GM12878 (cell line): ENCODE data around the gene HAPSTR1. TPM values are rescaled to one million over a fixed set of nuclear protein-coding genes. Genes with fewer than 3 reads are reported as not detected.

Source experiments
- ATAC-seq: fragments of 200-7000 bp; cut with Tn5 transposase; 3 replicates; pipeline ENCODE4 v1.9.1; 2020; ENCODE audit warnings: mild to moderate bottlenecking, moderate library complexity
- BruUV-seq: library from RNA; stranded (reverse); fragments of 400-500 nt; replicated peaks from 2 replicates; lab custom pipeline; 2021; lab: Mats Ljungman, UMichigan
- CTCF ChIA-PET: fragments of 300-600 bp; sonication (Branson Sonifier 250); formaldehyde crosslinking; extraction: SDS; loops from one replicate; lab custom pipeline; 2021; ENCODE audit warnings: inconsistent platforms; lab: Yijun Ruan, JAX
- POLR2A ChIA-PET: fragments of 350-600 bp; formaldehyde crosslinking; extraction: SDS; loops from one replicate; lab custom pipeline; 2021; ENCODE audit warnings: inconsistent platforms; lab: Charles Lee
- RAD21 ChIA-PET: fragments of 300-600 bp; sonication (Branson Sonifier 250); formaldehyde crosslinking; loops from one replicate; lab custom pipeline; 2023; ENCODE audit warnings: antibody characterized with exemption; ENCODE audit not compliant: unreplicated experiment; lab: Charles Lee
- SMC1A ChIA-PET: fragments of 300-600 bp; sonication (Branson Sonifier 250); formaldehyde crosslinking; loops from one replicate; lab custom pipeline; 2023; ENCODE audit not compliant: unreplicated experiment, uncharacterized antibody; lab: Charles Lee
- DNase-seq: peaks from one replicate; pipeline ENCODE4 v3.0.0-alpha.2; 2011; ENCODE audit warnings: low read depth, low spot score
- FAIRE-seq: peaks from 3 replicates; lab custom pipeline; 2011; peaks lifted over from hg19 to GRCh38; lab: Jason Lieb, UNC
- H2AFZ ChIP-seq: 2 replicates; pipeline ENCODE4 v1.6.0; 2011; ENCODE audit warnings: low read depth, low read length, control low read depth; ENCODE audit not compliant: control insufficient read depth
- H3K27ac ChIP-seq: 2 replicates; pipeline ENCODE4 v1.5.1; 2011; ENCODE audit warnings: control low read depth; ENCODE audit not compliant: control insufficient read depth, insufficient read depth
- H3K27me3 ChIP-seq, 2 experiments: replicated peaks in 1 of 2; 2 replicates each; pipeline versions ENCODE4 v1.6.0 to v1.6.1; 2011; ENCODE audit warnings: low read length in 1 of 2; ENCODE audit not compliant: control insufficient read depth in 2 of 2, insufficient read depth in 2 of 2
- H3K36me3 ChIP-seq, 2 experiments: 2 replicates each; pipeline ENCODE4 v1.5.1; 2011; ENCODE audit warnings: low read length in 1 of 2; ENCODE audit not compliant: control insufficient read depth in 2 of 2, insufficient read depth in 2 of 2
- H3K4me1 ChIP-seq: 2 replicates; pipeline ENCODE4 v1.6.1; 2011; ENCODE audit warnings: mild to moderate bottlenecking, low read length, moderate library complexity, mixed read lengths; ENCODE audit not compliant: control insufficient read depth, insufficient read depth
- H3K4me2 ChIP-seq: 2 replicates; pipeline ENCODE4 v1.6.0; 2011; ENCODE audit warnings: control low read depth; ENCODE audit not compliant: control insufficient read depth, insufficient read depth
- H3K4me3 ChIP-seq: fragments of 200-600 bp; sonication (generic); 2 replicates; pipeline ENCODE4 v1.5.1; 2016
- H3K79me2 ChIP-seq: 2 replicates; pipeline ENCODE4 v1.6.0; 2011; ENCODE audit warnings: low read length; ENCODE audit not compliant: control insufficient read depth, insufficient read depth
- H3K9ac ChIP-seq: 2 replicates; pipeline ENCODE4 v1.8.0; 2011; ENCODE audit warnings: low read length, control low read depth, mixed read lengths; ENCODE audit not compliant: control insufficient read depth, insufficient read depth
- H3K9me3 ChIP-seq: replicated peaks from 3 replicates; pipeline ENCODE4 v1.5.1; 2011; ENCODE audit warnings: mild to moderate bottlenecking, low read length; ENCODE audit not compliant: control insufficient read depth, insufficient read depth
- H4K20me1 ChIP-seq: 2 replicates; pipeline ENCODE4 v1.6.0; 2011; ENCODE audit not compliant: control insufficient read depth, insufficient read depth
- BHLHE40 ChIP-seq, 2 experiments: fragments of 450-650 bp in 1 of 2; IDR thresholded peaks; 2 replicates each; pipeline ENCODE4 v1.6.1; 2011 to 2017; ENCODE audit warnings: low read depth in 2 of 2, borderline replicate concordance in 1 of 2, improper control_type of control experiment in 1 of 2, low read length in 1 of 2, mild to moderate bottlenecking in 1 of 2
- CHD1 ChIP-seq: IDR thresholded peaks from 2 replicates; pipeline ENCODE4 v1.6.1; 2012; ENCODE audit warnings: low read depth, low read length, improper control_type of control experiment
- FOXK2 ChIP-seq: fragments of 450-650 bp; IDR thresholded peaks from 2 replicates; pipeline ENCODE4 v1.6.1; 2017; ENCODE audit warnings: mild to moderate bottlenecking, moderate library complexity
- HCFC1 ChIP-seq: fragments of 150-350 bp; IDR thresholded peaks from 2 replicates; pipeline ENCODE4 v1.6.1; 2014; ENCODE audit warnings: low read length
- PAX5 ChIP-seq: IDR thresholded peaks from 2 replicates; pipeline ENCODE4 v1.6.1; 2011; ENCODE audit warnings: low read depth, low read length, borderline replicate concordance
- PAX8 ChIP-seq: fragments of 450-650 bp; IDR thresholded peaks from 2 replicates; pipeline ENCODE4 v1.6.1; 2017; ENCODE audit warnings: mild to moderate bottlenecking, moderate library complexity
- POLR2AphosphoS5 ChIP-seq: IDR thresholded peaks from 2 replicates; pipeline ENCODE4 v1.6.1; 2011; ENCODE audit warnings: mild to moderate bottlenecking, low read length, inconsistent platforms
- SP1 ChIP-seq: IDR thresholded peaks from one replicate; pipeline ENCODE4 v1.6.1; 2011; ENCODE audit warnings: low read depth, low read length
- YY1 ChIP-seq: IDR thresholded peaks from 2 replicates; pipeline ENCODE4 v1.6.1; 2011; ENCODE audit warnings: low read depth, mild to moderate bottlenecking, low read length
- ZNF274 ChIP-seq: IDR thresholded peaks from one replicate; pipeline ENCODE4 v1.8.0; 2011; ENCODE audit not compliant: insufficient read length, insufficient read depth
- WGBS: methylation state at CpG from one replicate; pipeline ENCODE4 v1.1.6; 2016; ENCODE audit warnings: low lambda C conversion rate; ENCODE audit not compliant: insufficient replicate concordance, insufficient coverage; ENCODE audit errors: missing lambda C conversion rate; 5-methylcytosine and 5-hydroxymethylcytosine counted together
- in situ Hi-C: fragments of 300-500 bp; cut with MboI; formaldehyde crosslinking; loops from 9 replicates; pipeline ENCODE4 v1.14.3; 2018; ENCODE audit warnings: mixed read lengths
- intact Hi-C: fragments of 100-400 bp; cut with micrococcal nuclease; formaldehyde crosslinking; loops from one replicate; pipeline ENCODE4 v1.14.2; 2022; ENCODE audit not compliant: unreplicated experiment
- polyA plus RNA-seq, 11 experiments: library from polyadenylated mRNA; depleted of rRNA in 4 of 11; unstranded in 6 of 11; stranded (reverse) in 5 of 11; fragments of >200 nt; fragmentation: Nextera tagmentation in 4 of 11; fragmentation: Illumina TruSeq in 1 of 11; extraction: Ambion mirVana in 4 of 11; extraction: Trizol in 1 of 11; gene quantifications; 1 replicate in 1 of 11; 2 replicates in 10 of 11; pipeline versions ENCODE4 v1.2.1 to v1.2.3, GENCODE V29; 2011 to 2016; ENCODE audit warnings: inconsistent platforms in 2 of 11, missing spikeins in 2 of 11, low read depth in 1 of 11
- total RNA-seq, 4 experiments: library from RNA; depleted of rRNA in 3 of 4; stranded (reverse); fragments of >200 nt in 3 of 4; fragmentation: Illumina TruSeq in 1 of 4; extraction: Trizol in 1 of 4; gene quantifications; 2 replicates each; pipeline versions ENCODE4 v1.2.1 to v1.2.3, GENCODE V29; 2013 to 2021
- TF ChIP-seq, protein P1 (sequence below): IDR thresholded peaks from 2 replicates; pipeline ENCODE4 v1.6.1; 2011; ENCODE audit warnings: borderline replicate concordance, low read depth, mild to moderate bottlenecking, moderate library complexity, mixed read lengths, low read length; ENCODE audit not compliant: insufficient read depth; ENCODE audit errors: extremely low read length
- TF ChIP-seq, protein P2 (sequence below): fragments of 450-650 bp; IDR thresholded peaks from 2 replicates; pipeline ENCODE4 v1.6.1; 2018; ENCODE audit warnings: mild to moderate bottlenecking, low read depth, moderate library complexity; ENCODE audit not compliant: partially characterized antibody

HAPSTR1 gene
- total and polyA plus RNA-seq, 10 of the 15 experiments (the other 5 are each of a cell fraction or from before 2014, with no cell fraction given): 8.7 to 52.5 (median 23.1) TPM

DNA sequence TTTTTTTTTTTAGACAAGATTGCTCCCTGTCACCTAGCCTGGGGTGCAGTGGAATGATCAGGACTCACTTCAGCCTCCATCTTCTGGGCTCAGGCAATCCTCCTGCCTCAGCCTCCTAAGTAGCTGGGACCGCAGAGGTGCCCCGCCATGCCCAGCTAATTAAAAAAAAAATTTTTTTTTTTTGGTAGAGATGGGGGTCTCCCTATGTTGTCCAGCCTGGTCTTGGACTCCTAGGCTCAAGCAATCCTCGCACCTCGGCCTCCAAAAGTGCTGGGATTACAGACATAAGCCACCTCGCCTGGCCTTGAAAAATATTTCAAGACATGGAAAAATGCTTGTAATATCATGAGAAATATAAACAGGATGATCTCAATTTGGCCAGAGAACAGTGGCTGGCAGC lies 42.9 kb downstream of the HAPSTR1 start:
- no peak overlapping the region for H3K9ac ChIP-seq
- peaks cover 34% of the 10 kb centered on the region for H3K4me1 ChIP-seq
- H3K27me3 ChIP-seq: no peaks in the 10 kb centered on the region
- no peak for FAIRE-seq
- no peak overlapping the region for H2AFZ ChIP-seq
- no TSS peak for BruUV-seq
- no peaks in the 10 kb centered on the region for H3K79me2 ChIP-seq
- H3K9me3 ChIP-seq: no peaks in the 10 kb centered on the region; the same call in 2 of the 3 replicates
- intact Hi-C loops: loop anchor here (1.0 to 5.0 kb wide), 6 partner anchors 44 to 474 kb away; partner anchors contain the start of genes HAPSTR1, PMM2, TMEM186 and USP7
- CTCF ChIA-PET: interaction anchor here (0.5 to 3.2 kb wide), 46 partner anchors 9 to 1512 kb away, joined by 3 to 35 read pairs (median 4); partner anchors contain the start of genes HAPSTR1, LITAFD and METTL22
- no peaks in the 10 kb centered on the region for H3K36me3 ChIP-seq
- POLR2A ChIA-PET: interaction anchor here (0.7 to 1.3 kb wide), 3 partner anchors 48 to 1083 kb away, joined by 3 to 7 read pairs (median 4); no protein-coding TSS in a partner anchor
- SMC1A ChIA-PET: interaction anchor here (0.7 to 3.4 kb wide), 22 partner anchors 32 to 563 kb away, joined by 3 to 28 read pairs (median 4); partner anchors contain the start of gene LITAFD
- 96% methylated on average over 5 of the region's 5 CpGs for WGBS
- no peak overlapping the region; the same call in 1 of the 2 replicates for H3K27ac ChIP-seq
- RAD21 ChIA-PET: interaction anchor here (0.6 to 3.2 kb wide), 22 partner anchors 9 to 567 kb away, joined by 3 to 30 read pairs (median 4); partner anchors contain the start of genes HAPSTR1 and LITAFD
- no peak for DNase-seq
- no peaks in the 10 kb centered on the region for H4K20me1 ChIP-seq
- no peak overlapping the region for H3K4me3 ChIP-seq
- TF ChIP-seq HCFC1 (no peak), FOXK2 (no peak), PAX5 (no peak), POLR2AphosphoS5 (no peak), PAX8 (no peak), SP1 (no peak), ZNF274 (no peak), BHLHE40 (IDR thresholded peaks at IDR 0.05; ENCODE audit: borderline replicate concordance in 1 of 2, low read depth in 2 of 2, low read length in 1 of 2) (no peak), YY1 (no peak), CHD1 (no peak)
- TF ChIP-seq, protein P1, sequence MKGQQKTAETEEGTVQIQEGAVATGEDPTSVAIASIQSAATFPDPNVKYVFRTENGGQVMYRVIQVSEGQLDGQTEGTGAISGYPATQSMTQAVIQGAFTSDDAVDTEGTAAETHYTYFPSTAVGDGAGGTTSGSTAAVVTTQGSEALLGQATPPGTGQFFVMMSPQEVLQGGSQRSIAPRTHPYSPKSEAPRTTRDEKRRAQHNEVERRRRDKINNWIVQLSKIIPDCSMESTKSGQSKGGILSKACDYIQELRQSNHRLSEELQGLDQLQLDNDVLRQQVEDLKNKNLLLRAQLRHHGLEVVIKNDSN: no peak
- TF ChIP-seq, protein P2, sequence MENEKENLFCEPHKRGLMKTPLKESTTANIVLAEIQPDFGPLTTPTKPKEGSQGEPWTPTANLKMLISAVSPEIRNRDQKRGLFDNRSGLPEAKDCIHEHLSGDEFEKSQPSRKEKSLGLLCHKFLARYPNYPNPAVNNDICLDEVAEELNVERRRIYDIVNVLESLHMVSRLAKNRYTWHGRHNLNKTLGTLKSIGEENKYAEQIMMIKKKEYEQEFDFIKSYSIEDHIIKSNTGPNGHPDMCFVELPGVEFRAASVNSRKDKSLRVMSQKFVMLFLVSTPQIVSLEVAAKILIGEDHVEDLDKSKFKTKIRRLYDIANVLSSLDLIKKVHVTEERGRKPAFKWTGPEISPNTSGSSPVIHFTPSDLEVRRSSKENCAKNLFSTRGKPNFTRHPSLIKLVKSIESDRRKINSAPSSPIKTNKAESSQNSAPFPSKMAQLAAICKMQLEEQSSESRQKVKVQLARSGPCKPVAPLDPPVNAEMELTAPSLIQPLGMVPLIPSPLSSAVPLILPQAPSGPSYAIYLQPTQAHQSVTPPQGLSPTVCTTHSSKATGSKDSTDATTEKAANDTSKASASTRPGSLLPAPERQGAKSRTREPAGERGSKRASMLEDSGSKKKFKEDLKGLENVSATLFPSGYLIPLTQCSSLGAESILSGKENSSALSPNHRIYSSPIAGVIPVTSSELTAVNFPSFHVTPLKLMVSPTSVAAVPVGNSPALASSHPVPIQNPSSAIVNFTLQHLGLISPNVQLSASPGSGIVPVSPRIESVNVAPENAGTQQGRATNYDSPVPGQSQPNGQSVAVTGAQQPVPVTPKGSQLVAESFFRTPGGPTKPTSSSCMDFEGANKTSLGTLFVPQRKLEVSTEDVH: no peak
- no peak overlapping the region for H3K4me2 ChIP-seq
- ATAC-seq: no peak
- in situ Hi-C loops: loop anchor here (5.0 to 25.0 kb wide), 4 partner anchors 192 to 1753 kb away; partner anchors contain the start of gene CIITA
